PC-9 (cell line): ENCODE results near the gene RNF31. TPM values are rescaled to one million over a fixed set of nuclear protein-coding genes. Genes with fewer than 3 reads are reported as not detected.

ENCODE experiments used
- BruUV-seq: library from RNA; stranded (reverse); fragments of 400-500 nt; replicated peaks from 2 replicates; lab custom pipeline; 2021; lab: Mats Ljungman, UMichigan
- CTCF ChIA-PET: fragments of 300-600 bp; sonication (Branson Sonifier 250); formaldehyde crosslinking; loops from one replicate; lab custom pipeline; 2022; ENCODE audit warnings: antibody characterized with exemption; lab: Charles Lee
- POLR2A ChIA-PET: fragments of 300-600 bp; sonication (Branson Sonifier 250); formaldehyde crosslinking; loops from one replicate; lab custom pipeline; 2022; ENCODE audit warnings: antibody characterized with exemption; ENCODE audit not compliant: unreplicated experiment; lab: Charles Lee
- DNase-seq, 2 experiments: peaks; one replicate each; pipeline versions ENCODE4 v3.0.0 to v3.0.0-alpha.2; 2015 to 2022; ENCODE audit warnings: mixed read lengths in 1 of 2
- H2AFZ ChIP-seq: fragments of 200-600 bp; sonication (generic); 2 replicates; pipeline ENCODE4 v1.8.1; 2017; ENCODE audit warnings: antibody characterized with exemption
- H3F3A ChIP-seq: fragments of 200-600 bp; sonication (generic); 2 replicates; pipeline ENCODE4 v1.8.1; 2017; ENCODE audit warnings: antibody characterized with exemption, mild to moderate bottlenecking, low read depth; ENCODE audit not compliant: insufficient read depth
- H3K27ac ChIP-seq: fragments of 200-600 bp; sonication (generic); 2 replicates; pipeline ENCODE4 v1.6.1; 2016; ENCODE audit warnings: mixed run types
- H3K27me3 ChIP-seq: fragments of 200-600 bp; sonication (generic); 2 replicates; pipeline ENCODE4 v1.6.1; 2016; ENCODE audit warnings: low read depth, mixed run types; ENCODE audit not compliant: insufficient read depth
- H3K36me3 ChIP-seq: fragments of 200-600 bp; sonication (generic); 2 replicates; pipeline ENCODE4 v1.6.1; 2016; ENCODE audit warnings: low read depth, mixed run types
- H3K4me1 ChIP-seq: fragments of 200-600 bp; sonication (generic); replicated peaks from 2 replicates; pipeline ENCODE4 v1.6.1; 2016; ENCODE audit warnings: mixed run types; ENCODE audit not compliant: insufficient read depth
- H3K4me2 ChIP-seq: fragments of 200-600 bp; sonication (generic); 2 replicates; pipeline ENCODE4 v1.6.1; 2017; ENCODE audit warnings: mixed run types
- H3K4me3 ChIP-seq: fragments of 200-600 bp; sonication (generic); 2 replicates; pipeline ENCODE4 v1.6.1; 2016; ENCODE audit warnings: mixed run types
- H3K79me2 ChIP-seq: fragments of 200-600 bp; sonication (generic); 2 replicates; pipeline ENCODE4 v1.6.1; 2017; ENCODE audit warnings: low read depth, mixed run types
- H3K9me2 ChIP-seq: fragments of 200-600 bp; sonication (generic); 2 replicates; pipeline ENCODE4 v1.8.1; 2017; ENCODE audit warnings: mild to moderate bottlenecking; ENCODE audit not compliant: insufficient read depth
- H3K9me3 ChIP-seq: fragments of 200-600 bp; sonication (generic); 2 replicates; pipeline ENCODE4 v1.8.1; 2016; ENCODE audit warnings: low read depth; ENCODE audit not compliant: insufficient read depth
- H4K20me1 ChIP-seq: fragments of 200-600 bp; sonication (generic); 2 replicates; pipeline ENCODE4 v1.8.1; 2017; ENCODE audit not compliant: insufficient read depth
- EZH2 ChIP-seq: fragments of 200-600 bp; sonication (generic); IDR thresholded peaks from 2 replicates; pipeline ENCODE4 v1.8.0; 2017; ENCODE audit warnings: antibody characterized with exemption, low read depth
- intact Hi-C: fragments of 100-400 bp; cut with micrococcal nuclease; formaldehyde crosslinking; loops from one replicate; pipeline ENCODE4 v1.10.0; 2022; ENCODE audit not compliant: unreplicated experiment
- total RNA-seq: library from RNA; stranded (reverse); gene quantifications from 2 replicates; pipeline ENCODE4 v1.2.3, GENCODE V29; 2021
- TF ChIP-seq, protein P1 (sequence below): fragments of 200-600 bp; sonication (generic); conservative IDR thresholded peaks from 2 replicates; pipeline ENCODE4 v1.6.1; 2017; ENCODE audit warnings: mixed run types, antibody characterized with exemption, mild to moderate bottlenecking, moderate library complexity

The RNF31 gene
- total RNA-seq, 1 experiment from 2014 or later = 44.6 TPM

DNA sequence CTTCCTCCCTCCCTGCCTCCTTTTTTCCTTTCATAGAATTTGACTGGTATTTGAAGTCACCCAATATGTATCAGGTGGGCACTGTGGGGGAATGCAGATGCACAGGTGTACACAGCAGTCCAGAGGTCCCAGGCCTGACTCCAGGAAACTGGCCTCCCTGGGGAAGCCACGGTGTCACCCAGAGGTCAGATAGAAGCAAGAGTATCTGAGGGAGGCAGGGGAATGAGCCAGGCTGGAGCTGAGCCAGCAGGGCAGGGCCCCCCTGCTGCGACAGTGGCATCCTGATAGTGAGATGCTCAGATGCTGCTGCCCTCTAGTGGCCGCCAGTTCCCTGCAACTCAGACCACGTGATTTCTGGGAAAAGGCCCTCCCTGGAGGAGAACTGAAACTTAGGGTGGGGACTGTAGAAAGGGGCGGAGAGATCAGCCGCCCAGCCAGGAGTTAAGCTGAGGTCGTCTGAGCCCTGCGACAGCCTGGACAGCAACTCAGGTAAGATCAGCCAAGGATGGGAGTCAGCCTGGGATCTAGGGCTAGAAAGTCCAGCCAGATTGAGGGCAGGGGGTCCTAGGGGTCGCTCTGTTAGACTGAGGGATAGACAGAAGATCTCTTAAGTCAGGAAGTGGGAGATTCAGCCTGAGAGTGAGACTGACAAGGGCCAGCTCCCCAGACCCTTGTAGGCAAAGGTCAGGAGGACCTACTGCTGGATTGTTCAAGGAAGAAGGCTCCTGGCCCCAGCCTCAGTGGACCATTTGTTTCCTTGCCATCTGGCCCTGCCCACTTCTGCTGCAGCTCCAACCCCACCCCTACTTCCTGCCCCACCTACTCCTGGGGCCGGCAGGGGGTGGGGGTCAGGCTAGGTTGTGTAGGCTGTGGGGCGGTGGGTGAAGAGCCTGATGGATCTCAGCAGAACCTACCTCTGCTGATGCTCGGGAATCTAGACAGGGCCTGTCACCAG lies 13.8 kb downstream of the RNF31 start, which contains the start of gene IRF9:
Gene IRF9, plus strand, starts transcription at position 416 of the 955 bp plus-strand sequence. CDS start 880 bp downstream, outside the sequence.
- Histone ChIP-seq H3K27me3 (no peaks in the 10 kb centered on the region), H3K27ac (no peak within 1 kb of the TSS), H3K79me2 (no peaks in the 10 kb centered on the region), H3F3A (no peaks in the 10 kb centered on the region; the same call in 1 of the 2 replicates), H3K4me1 (peaks cover 13% of the 10 kb centered on the region), H3K4me2 (peak within 1 kb of the TSS; percentile 76), H3K9me3 (no peaks in the 10 kb centered on the region), H4K20me1 (no peaks in the 10 kb centered on the region), H3K4me3 (peak within 1 kb of the TSS; percentile 41; the same call in 1 of the 2 replicates), H3K9me2 (no peaks in the 10 kb centered on the region), H3K36me3 (no peaks in the 10 kb centered on the region; the same call in 1 of the 2 replicates), H2AFZ (no peak within 1 kb of the TSS)
- intact Hi-C loops = loop anchor here (1.0 to 5.0 kb wide), 4 partner anchors 27 to 102 kb away; partner anchors contain the start of genes CHMP4A, IPO4 and PCK2
- ChIA-PET POLR2A (interaction anchor here (0.5 to 0.8 kb wide), 5 partner anchors 20 to 52 kb away, joined by 3 to 5 read pairs (median 3); partner anchors contain the start of genes CHMP4A and EMC9), CTCF (interaction anchor here (0.5 to 1.2 kb wide), 12 partner anchors 10 to 613 kb away, joined by 3 to 13 read pairs (median 4); partner anchors contain the start of genes DCAF11, EMC9, IPO4 and NRL)
- DNase-seq = peak; percentile 82 to 95
- no peak for TF ChIP-seq EZH2
- TF ChIP-seq, protein P1, sequence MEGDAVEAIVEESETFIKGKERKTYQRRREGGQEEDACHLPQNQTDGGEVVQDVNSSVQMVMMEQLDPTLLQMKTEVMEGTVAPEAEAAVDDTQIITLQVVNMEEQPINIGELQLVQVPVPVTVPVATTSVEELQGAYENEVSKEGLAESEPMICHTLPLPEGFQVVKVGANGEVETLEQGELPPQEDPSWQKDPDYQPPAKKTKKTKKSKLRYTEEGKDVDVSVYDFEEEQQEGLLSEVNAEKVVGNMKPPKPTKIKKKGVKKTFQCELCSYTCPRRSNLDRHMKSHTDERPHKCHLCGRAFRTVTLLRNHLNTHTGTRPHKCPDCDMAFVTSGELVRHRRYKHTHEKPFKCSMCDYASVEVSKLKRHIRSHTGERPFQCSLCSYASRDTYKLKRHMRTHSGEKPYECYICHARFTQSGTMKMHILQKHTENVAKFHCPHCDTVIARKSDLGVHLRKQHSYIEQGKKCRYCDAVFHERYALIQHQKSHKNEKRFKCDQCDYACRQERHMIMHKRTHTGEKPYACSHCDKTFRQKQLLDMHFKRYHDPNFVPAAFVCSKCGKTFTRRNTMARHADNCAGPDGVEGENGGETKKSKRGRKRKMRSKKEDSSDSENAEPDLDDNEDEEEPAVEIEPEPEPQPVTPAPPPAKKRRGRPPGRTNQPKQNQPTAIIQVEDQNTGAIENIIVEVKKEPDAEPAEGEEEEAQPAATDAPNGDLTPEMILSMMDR = peak; percentile 88
- no TSS peak for BruUV-seq

GRCh38 chr14:24162093-24162492 lies 14.8 kb downstream of the RNF31 start:
- H4K20me1 ChIP-seq = no peaks in the 10 kb centered on the region
- no peak overlapping the region for H2AFZ ChIP-seq
- POLR2A ChIA-PET = no interaction called here
- CTCF ChIA-PET = interaction anchor here (1.2 kb wide), 2 partner anchors 26 to 52 kb away, joined by 3 to 13 read pairs; partner anchors contain the start of gene IPO4
- no peaks in the 10 kb centered on the region for H3K9me3 ChIP-seq
- H3K27me3 ChIP-seq = no peaks in the 10 kb centered on the region
- no peak for TF ChIP-seq EZH2
- TF ChIP-seq, protein P1 = no peak
- no peaks in the 10 kb centered on the region; the same call in 1 of the 2 replicates for H3K36me3 ChIP-seq
- H3K9me2 ChIP-seq = no peaks in the 10 kb centered on the region
- no peak for DNase-seq
- no peaks in the 10 kb centered on the region; the same call in 1 of the 2 replicates for H3F3A ChIP-seq
- H3K79me2 ChIP-seq = no peaks in the 10 kb centered on the region
- peaks cover 13% of the 10 kb centered on the region for H3K4me1 ChIP-seq
- intact Hi-C loops = loop anchor here (5.0 kb wide), 1 partner anchor 70 kb away; the partner anchor contains the start of gene PCK2
- BruUV-seq = TSS peak; percentile 51
- 0 out of 2 replicates have a peak overlapping the region, but pooled peaks have one; percentile 76 for H3K4me2 ChIP-seq
- H3K27ac ChIP-seq = no peak overlapping the region
- no peak overlapping the region for H3K4me3 ChIP-seq

DNA sequence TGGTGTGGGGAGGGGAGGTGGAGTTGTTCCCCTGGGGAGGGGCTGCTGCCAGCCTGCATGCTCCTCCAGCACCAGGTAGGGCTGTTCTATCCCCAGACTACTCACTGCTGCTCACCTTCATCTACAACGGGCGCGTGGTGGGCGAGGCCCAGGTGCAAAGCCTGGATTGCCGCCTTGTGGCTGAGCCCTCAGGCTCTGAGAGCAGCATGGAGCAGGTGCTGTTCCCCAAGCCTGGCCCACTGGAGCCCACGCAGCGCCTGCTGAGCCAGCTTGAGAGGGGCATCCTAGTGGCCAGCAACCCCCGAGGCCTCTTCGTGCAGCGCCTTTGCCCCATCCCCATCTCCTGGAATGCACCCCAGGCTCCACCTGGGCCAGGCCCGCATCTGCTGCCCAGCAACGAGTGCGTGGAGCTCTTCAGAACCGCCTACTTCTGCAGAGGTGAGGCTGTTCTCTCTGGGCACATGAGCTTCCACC lies 17.3 kb downstream of the RNF31 start:
- DNase-seq = no peak
- POLR2A ChIA-PET = no interaction called here
- Histone ChIP-seq H3K27ac (no peak overlapping the region), H3K9me2 (no peaks in the 10 kb centered on the region), H3K27me3 (no peaks in the 10 kb centered on the region), H3K36me3 (no peaks in the 10 kb centered on the region; the same call in 1 of the 2 replicates), H3F3A (no peaks in the 10 kb centered on the region; the same call in 1 of the 2 replicates), H3K9me3 (no peaks in the 10 kb centered on the region), H3K4me2 (no peak overlapping the region), H4K20me1 (no peaks in the 10 kb centered on the region), H3K79me2 (no peaks in the 10 kb centered on the region), H3K4me1 (peaks cover 13% of the 10 kb centered on the region), H2AFZ (no peak overlapping the region), H3K4me3 (no peak overlapping the region)
- CTCF ChIA-PET = no interaction called here
- BruUV-seq = no TSS peak
- no peak for TF ChIP-seq EZH2
- intact Hi-C loops = loop anchor here (5.0 kb wide), 1 partner anchor 72 kb away; the partner anchor contains the start of gene PCK2
